GM06990 (cell line): ENCODE results near the gene C1orf232.
A peak's percentile ranks its signal among the peaks of the same experiment; 100 is the strongest.

Experiments
- DNase-seq: peaks from one replicate; pipeline ENCODE4 v3.0.0-alpha.2; 2011; ENCODE audit not compliant: insufficient read length; ENCODE audit errors: extremely low read depth
- H3K27me3 ChIP-seq: replicated peaks from 2 replicates; pipeline ENCODE4 v1.6.0; 2011; ENCODE audit warnings: low read length; ENCODE audit not compliant: control insufficient read depth, insufficient read depth
- H3K36me3 ChIP-seq: 2 replicates; pipeline ENCODE4 v1.5.1; 2011; ENCODE audit warnings: low read length; ENCODE audit not compliant: control insufficient read depth, insufficient read depth
- H3K4me3 ChIP-seq: replicated peaks from 2 replicates; pipeline ENCODE4 v1.5.1; 2011; ENCODE audit warnings: low read depth, mild to moderate bottlenecking, control low read depth, low read length
- TF ChIP-seq, protein P1 (sequence below): IDR thresholded peaks from 2 replicates; pipeline ENCODE4 v1.5.1; 2011; ENCODE audit warnings: low read length, control low read depth, mild to moderate bottlenecking, inconsistent platforms; ENCODE audit not compliant: insufficient read depth, poor library complexity, severe bottlenecking

The C1orf232 gene

DNA sequence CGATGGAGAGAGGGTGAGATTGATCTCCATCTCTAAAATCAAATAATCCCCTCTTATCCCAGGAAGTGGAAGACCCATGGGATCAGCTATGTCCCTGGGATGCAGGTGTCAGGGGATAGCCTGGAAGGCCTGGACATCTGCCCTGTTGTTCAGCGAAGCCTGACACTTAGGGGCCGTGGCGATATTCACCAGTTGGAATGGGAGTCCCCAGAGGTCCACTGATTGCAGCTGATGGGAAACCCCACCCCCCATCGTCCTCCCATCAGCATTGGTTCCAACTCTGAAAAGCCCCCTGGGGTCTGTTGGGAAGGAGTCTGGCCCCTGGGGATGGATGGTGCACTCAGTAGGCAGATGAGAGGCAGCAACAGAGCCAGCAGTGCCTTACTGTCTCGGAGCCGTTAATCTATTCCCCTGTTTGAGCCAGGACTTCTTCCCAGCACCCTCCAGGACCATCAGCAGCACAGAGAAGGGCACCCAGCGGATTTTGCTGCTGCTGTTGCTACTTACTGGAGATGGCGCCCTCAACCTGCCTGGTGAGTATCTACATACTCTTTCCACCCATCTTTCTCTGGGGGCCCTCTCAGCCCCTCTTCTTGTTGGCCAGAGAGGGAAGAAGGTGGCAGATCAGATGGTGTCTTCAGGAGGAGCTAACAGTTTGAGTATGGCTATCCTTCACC lies 35.0 kb upstream of the C1orf232 start:
- no peaks in the 10 kb centered on the region; the same call in 1 of the 2 replicates for H3K27me3 ChIP-seq
- DNase-seq, result no peak
- no peaks in the 10 kb centered on the region for H3K36me3 ChIP-seq
- TF ChIP-seq, protein P1, sequence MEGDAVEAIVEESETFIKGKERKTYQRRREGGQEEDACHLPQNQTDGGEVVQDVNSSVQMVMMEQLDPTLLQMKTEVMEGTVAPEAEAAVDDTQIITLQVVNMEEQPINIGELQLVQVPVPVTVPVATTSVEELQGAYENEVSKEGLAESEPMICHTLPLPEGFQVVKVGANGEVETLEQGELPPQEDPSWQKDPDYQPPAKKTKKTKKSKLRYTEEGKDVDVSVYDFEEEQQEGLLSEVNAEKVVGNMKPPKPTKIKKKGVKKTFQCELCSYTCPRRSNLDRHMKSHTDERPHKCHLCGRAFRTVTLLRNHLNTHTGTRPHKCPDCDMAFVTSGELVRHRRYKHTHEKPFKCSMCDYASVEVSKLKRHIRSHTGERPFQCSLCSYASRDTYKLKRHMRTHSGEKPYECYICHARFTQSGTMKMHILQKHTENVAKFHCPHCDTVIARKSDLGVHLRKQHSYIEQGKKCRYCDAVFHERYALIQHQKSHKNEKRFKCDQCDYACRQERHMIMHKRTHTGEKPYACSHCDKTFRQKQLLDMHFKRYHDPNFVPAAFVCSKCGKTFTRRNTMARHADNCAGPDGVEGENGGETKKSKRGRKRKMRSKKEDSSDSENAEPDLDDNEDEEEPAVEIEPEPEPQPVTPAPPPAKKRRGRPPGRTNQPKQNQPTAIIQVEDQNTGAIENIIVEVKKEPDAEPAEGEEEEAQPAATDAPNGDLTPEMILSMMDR, result peak; percentile 27
- H3K4me3 ChIP-seq, result no peak overlapping the region

DNA sequence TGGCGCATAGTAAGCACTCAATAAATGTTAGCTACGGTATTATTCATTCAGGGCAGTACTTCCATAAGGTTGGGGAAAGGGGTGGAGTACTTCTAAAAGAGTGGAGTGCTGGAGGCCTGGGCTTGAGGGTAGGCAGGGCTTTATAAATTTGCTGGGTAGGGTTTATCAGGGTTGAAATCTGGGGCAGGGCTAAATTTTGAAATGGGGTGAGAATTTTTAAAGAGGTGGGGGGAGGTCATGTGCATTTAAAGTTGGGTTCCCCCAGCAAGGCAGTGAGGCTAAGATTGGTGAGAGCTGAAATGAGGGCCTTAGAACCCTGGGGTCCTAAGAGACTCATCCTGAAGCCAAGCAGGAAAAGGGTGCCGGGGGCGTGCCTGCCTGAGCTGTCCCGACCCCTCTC lies 31.6 kb upstream of the C1orf232 start:
- Histone ChIP-seq H3K27me3 (no peaks in the 10 kb centered on the region; the same call in 1 of the 2 replicates), H3K4me3 (no peak overlapping the region), H3K36me3 (no peaks in the 10 kb centered on the region)
- no peak for DNase-seq
- TF ChIP-seq, protein P1, result no peak

DNA sequence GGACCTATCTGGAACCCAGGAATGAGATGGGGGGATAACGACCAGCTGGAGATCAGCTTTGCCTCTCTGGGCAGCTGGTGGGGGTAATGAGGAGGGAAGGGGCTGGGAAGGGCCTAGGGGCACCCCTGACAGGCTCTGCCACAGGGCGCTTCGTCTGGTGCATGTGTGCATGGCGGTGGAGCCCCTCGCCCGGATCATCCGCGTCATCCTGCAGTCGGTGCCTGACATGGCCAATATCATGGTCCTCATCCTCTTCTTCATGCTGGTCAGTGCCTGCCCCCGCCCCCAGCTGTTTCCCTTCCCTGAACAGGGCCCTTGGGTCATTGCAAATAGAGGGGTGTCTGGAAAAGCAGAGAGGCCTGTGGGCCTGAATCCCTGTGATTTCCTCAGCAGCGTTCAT lies 29.1 kb upstream of the C1orf232 start:
- Histone ChIP-seq H3K36me3 (no peaks in the 10 kb centered on the region), H3K27me3 (no peaks in the 10 kb centered on the region), H3K4me3 (no peak overlapping the region)
- no peak for DNase-seq
- TF ChIP-seq, protein P1, result no peak

DNA sequence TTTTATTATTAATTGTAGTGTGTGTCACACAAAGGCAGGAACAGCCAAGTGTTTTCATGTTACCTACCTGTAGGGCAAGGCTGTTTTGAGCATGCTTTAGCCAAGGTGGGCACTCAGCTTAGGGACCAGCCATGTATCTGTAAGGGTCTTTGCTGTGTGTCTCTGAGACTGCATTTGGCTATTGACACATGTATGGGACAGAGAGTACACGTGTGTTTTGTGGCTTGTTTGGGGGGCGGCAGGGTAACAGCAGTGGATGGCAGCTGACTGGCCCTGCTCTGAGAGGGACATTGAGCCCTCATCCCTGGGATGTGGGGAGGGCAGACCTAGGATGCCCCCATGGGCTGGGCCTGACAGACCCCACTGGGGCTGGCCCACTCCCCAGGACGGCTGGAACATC lies 28.5 kb upstream of the C1orf232 start:
- TF ChIP-seq, protein P1, result no peak
- DNase-seq, result no peak
- Histone ChIP-seq H3K27me3 (no peaks in the 10 kb centered on the region), H3K4me3 (no peak overlapping the region), H3K36me3 (no peaks in the 10 kb centered on the region)

DNA sequence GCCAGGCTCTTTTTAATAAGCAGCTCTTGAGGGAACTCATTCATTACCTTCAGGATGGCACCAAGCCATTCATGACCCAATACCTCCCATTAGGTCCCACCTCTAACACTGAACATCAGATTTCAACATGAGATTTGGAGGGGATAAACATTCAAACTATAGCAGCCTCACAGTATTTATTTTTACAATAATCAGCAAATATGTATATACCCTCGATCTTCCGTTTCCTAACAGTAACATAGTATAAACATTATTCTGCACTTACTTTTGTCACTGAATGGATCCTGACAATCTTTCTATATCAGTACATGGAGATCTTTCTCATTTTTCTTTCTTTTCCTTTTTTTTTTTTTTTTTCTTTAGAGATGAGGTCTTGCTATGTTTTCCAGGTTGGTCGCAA lies 27.0 kb upstream of the C1orf232 start:
- no peak for DNase-seq
- H3K36me3 ChIP-seq, result no peaks in the 10 kb centered on the region
- TF ChIP-seq, protein P1, result no peak

DNA sequence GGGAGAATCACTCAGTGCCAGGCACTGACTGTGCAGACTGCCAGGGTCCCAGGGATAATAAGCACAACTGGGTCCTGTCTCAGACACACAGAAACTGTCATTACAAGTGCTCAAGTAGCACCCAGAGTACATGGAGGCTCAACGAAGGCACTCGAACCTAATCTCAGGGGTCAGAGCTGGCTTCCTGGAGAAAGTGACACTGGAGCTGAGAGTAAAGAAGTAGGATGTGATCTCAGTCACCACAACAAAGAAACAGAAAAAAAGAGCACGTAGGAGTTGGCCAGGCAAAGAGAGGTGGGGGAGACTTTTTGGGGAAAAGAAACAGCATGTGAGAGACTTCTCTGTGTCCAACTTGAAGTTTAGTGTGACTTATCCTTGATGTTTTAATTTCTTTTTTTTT lies 23.0 kb upstream of the C1orf232 start:
- no peak for DNase-seq
- TF ChIP-seq, protein P1, result no peak

More for the DNA sequence above, 27.0 kb upstream of the C1orf232 start:
- Histone ChIP-seq H3K4me3 (no peak overlapping the region), H3K27me3 (no peaks in the 10 kb centered on the region)

More for the DNA sequence above, 23.0 kb upstream of the C1orf232 start:
- Histone ChIP-seq H3K27me3 (no peaks in the 10 kb centered on the region), H3K36me3 (no peaks in the 10 kb centered on the region), H3K4me3 (no peak overlapping the region)
